K562 (cell line): ENCODE measurements around the gene AMTN. TPM values are rescaled to one million over a fixed set of nuclear protein-coding genes. Genes with fewer than 3 reads are reported as not detected.

Experiments used
- ATAC-seq: fragments of 200-7000 bp; cut with Tn5 transposase; 3 replicates; pipeline ENCODE4 v1.9.1; 2020; ENCODE audit warnings: moderate library complexity
- BruUV-seq: library from RNA; stranded (reverse); fragments of 400-500 nt; replicated peaks from 2 replicates; lab custom pipeline; 2021; lab: Mats Ljungman, UMichigan
- CTCF ChIA-PET: fragments of 300-600 bp; formaldehyde crosslinking; extraction: SDS; loops from one replicate; lab custom pipeline; 2021; ENCODE audit warnings: low intra/inter-chr PET ratio; lab: Yijun Ruan, JAX
- POLR2A ChIA-PET: fragments of 300-600, 350-650 bp; sonication (Branson Sonifier 250); formaldehyde crosslinking; extraction: SDS; loops from one replicate; lab custom pipeline; 2021; ENCODE audit warnings: antibody characterized with exemption, inconsistent platforms; lab: Yijun Ruan, JAX
- DNase-seq, 4 experiments: peaks; one replicate each; pipeline versions ENCODE4 v3.0.0 to v3.0.0-alpha.2; 2011 to 2018; ENCODE audit warnings: low spot score in 3 of 4, mixed read lengths in 3 of 4; ENCODE audit errors: extremely low read depth in 1 of 4
- FAIRE-seq: peaks from 2 replicates; lab custom pipeline; 2011; peaks lifted over from hg19 to GRCh38; lab: Jason Lieb, UNC
- H2AFZ ChIP-seq: 2 replicates; pipeline ENCODE4 v1.6.0; 2011; ENCODE audit warnings: low read depth, low read length, control low read depth, inconsistent platforms
- H3K27ac ChIP-seq: fragments of 200-600 bp; 3 replicates; pipeline ENCODE4 v1.8.0; 2011; ENCODE audit warnings: low read depth, mild to moderate bottlenecking, control low read depth, inconsistent platforms, low read length, moderate library complexity, mixed read lengths; ENCODE audit errors: extremely low read depth
- H3K27me3 ChIP-seq, 2 experiments: fragments of 300-600 bp in 1 of 2; 2 replicates in 1 of 2; 3 replicates in 1 of 2; pipeline versions ENCODE4 v1.6.0 to v1.8.0; 2011; ENCODE audit warnings: inconsistent platforms in 2 of 2, low read length in 2 of 2, mild to moderate bottlenecking in 1 of 2, mixed read lengths in 1 of 2, moderate library complexity in 1 of 2; ENCODE audit not compliant: control insufficient read depth in 2 of 2, insufficient read depth in 2 of 2
- H3K36me3 ChIP-seq: fragments of 300-600 bp; 3 replicates; pipeline ENCODE4 v1.8.0; 2011; ENCODE audit warnings: mild to moderate bottlenecking, low read length, inconsistent platforms; ENCODE audit not compliant: control insufficient read depth, insufficient read depth
- H3K4me1 ChIP-seq, 2 experiments: fragments of 200-600 bp in 1 of 2; replicated peaks in 1 of 2; 2 replicates in 1 of 2; 3 replicates in 1 of 2; pipeline versions ENCODE4 v1.5.1 to v1.8.0; 2011; ENCODE audit warnings: inconsistent platforms in 2 of 2, low read length in 2 of 2, mild to moderate bottlenecking in 1 of 2, mixed read lengths in 1 of 2, moderate library complexity in 1 of 2; ENCODE audit not compliant: control insufficient read depth in 2 of 2, insufficient read depth in 2 of 2
- H3K4me2 ChIP-seq: 2 replicates; pipeline ENCODE4 v1.6.1; 2011; ENCODE audit warnings: low read length, control low read depth, inconsistent platforms, mixed read lengths; ENCODE audit not compliant: insufficient read depth
- H3K4me3 ChIP-seq: fragments of 200-600 bp; sonication (generic), shearing (Covaris generic); 2 replicates; pipeline ENCODE4 v1.5.1; 2016; ENCODE audit warnings: control low read depth, inconsistent platforms
- H3K79me2 ChIP-seq: fragments of 200-600 bp; 3 replicates; pipeline ENCODE4 v1.8.0; 2011; ENCODE audit warnings: low read length, inconsistent platforms; ENCODE audit not compliant: control insufficient read depth, insufficient read depth
- H3K9ac ChIP-seq, 2 experiments: 2 replicates each; pipeline versions ENCODE4 v1.6.0 to v1.6.1; 2011; ENCODE audit warnings: low read depth in 2 of 2, low read length in 2 of 2, control low read depth in 1 of 2, inconsistent platforms in 1 of 2, mild to moderate bottlenecking in 1 of 2, mixed read lengths in 1 of 2; ENCODE audit not compliant: insufficient read depth in 1 of 2
- H3K9me1 ChIP-seq: one replicate; pipeline ENCODE4 v1.6.0; 2011; ENCODE audit warnings: inconsistent platforms, mild to moderate bottlenecking, low read length, moderate library complexity; ENCODE audit not compliant: control insufficient read depth, insufficient read depth
- H3K9me3 ChIP-seq: replicated peaks from 2 replicates; pipeline ENCODE4 v1.5.1; 2011; ENCODE audit warnings: low read depth, low read length, inconsistent platforms; ENCODE audit not compliant: control insufficient read depth, insufficient read depth
- H4K20me1 ChIP-seq: replicated peaks from 2 replicates; pipeline ENCODE4 v1.6.1; 2011; ENCODE audit warnings: low read length, inconsistent platforms, mixed read lengths; ENCODE audit not compliant: control insufficient read depth, insufficient read depth
- ELF4 ChIP-seq: fragments of 450-650 bp; formaldehyde crosslinking; IDR thresholded peaks from 2 replicates; pipeline ENCODE4 v1.4.0; 2022; ENCODE audit warnings: missing genetic modification characterization
- HNRNPL ChIP-seq: fragments of 200-400 bp; formaldehyde crosslinking; IDR thresholded peaks from 2 replicates; pipeline ENCODE4 v1.6.1; 2017; ENCODE audit warnings: low read depth, mild to moderate bottlenecking, low read length
- JUN ChIP-seq, 2 experiments: sonication (generic) in 1 of 2; formaldehyde crosslinking in 1 of 2; IDR thresholded peaks; 2 replicates each; pipeline versions ENCODE4 v1.6.1 to v1.8.0; 2012 to 2022; ENCODE audit warnings: borderline replicate concordance in 2 of 2, mild to moderate bottlenecking in 2 of 2, improper control_type of control experiment in 1 of 2, low read depth in 1 of 2, low read length in 1 of 2, missing genetic modification reagents in 1 of 2
- KAT8 ChIP-seq: fragments of 450-650 bp; IDR thresholded peaks from 2 replicates; pipeline ENCODE4 v1.6.1; 2016; ENCODE audit warnings: low read depth, mild to moderate bottlenecking
- MAFK ChIP-seq: IDR thresholded peaks from 2 replicates; pipeline ENCODE4 v1.6.1; 2011; ENCODE audit warnings: low read length, improper control_type of control experiment
- MCM5 ChIP-seq: fragments of 450-650 bp; IDR thresholded peaks from 2 replicates; pipeline ENCODE4 v1.6.1; 2016; ENCODE audit warnings: low read depth
- NRF1 ChIP-seq, 2 experiments: fragments of 450-650 bp; IDR thresholded peaks in 1 of 2; conservative IDR thresholded peaks in 1 of 2; 2 replicates each; pipeline ENCODE4 v1.6.1; 2014; ENCODE audit warnings: mild to moderate bottlenecking in 2 of 2
- POLR2AphosphoS2 ChIP-seq: IDR thresholded peaks from 2 replicates; pipeline ENCODE4 v1.6.1; 2012; ENCODE audit warnings: low read length, improper control_type of control experiment
- RNF2 ChIP-seq: sonication (generic); IDR thresholded peaks from 2 replicates; pipeline ENCODE4 v1.6.1; 2016
- SMAD3 ChIP-seq: fragments of 450-650 bp; formaldehyde crosslinking; conservative IDR thresholded peaks from 2 replicates; pipeline ENCODE4 v1.4.0; 2020; ENCODE audit warnings: mild to moderate bottlenecking
- XRCC3 ChIP-seq: fragments of 450-650 bp; IDR thresholded peaks from 2 replicates; pipeline ENCODE4 v1.6.1; 2017; ENCODE audit warnings: mild to moderate bottlenecking, moderate library complexity
- ZNF274 ChIP-seq: IDR thresholded peaks from 2 replicates; pipeline ENCODE4 v1.6.1; 2011; ENCODE audit warnings: low read depth, mild to moderate bottlenecking, low read length, moderate library complexity, borderline replicate concordance
- ZNF583 ChIP-seq: fragments of 250-450 bp; sonication (Bioruptor Pico); IDR thresholded peaks from 2 replicates; pipeline ENCODE4 v1.4.0; 2020
- WGBS: fragments of 100-300 bp; shearing (Covaris generic); methylation state at CpG from one replicate; pipeline ENCODE4 v1.1.6; 2016; ENCODE audit warnings: low coverage, mixed read lengths; ENCODE audit not compliant: insufficient coverage; ENCODE audit errors: missing lambda C conversion rate; 5-methylcytosine and 5-hydroxymethylcytosine counted together
- in situ Hi-C: fragments of 300-500 bp; cut with MboI; formaldehyde crosslinking; loops from 4 replicates; pipeline ENCODE4 v1.15.0; 2018; ENCODE audit warnings: inconsistent platforms, mixed read lengths
- intact Hi-C: fragments of 100-400 bp; cut with micrococcal nuclease; formaldehyde crosslinking; loops from 2 replicates; pipeline ENCODE4 v1.14.2; 2022
- polyA plus RNA-seq, 8 experiments: library from polyadenylated mRNA; depleted of rRNA in 4 of 8; stranded (reverse) in 5 of 8; unstranded in 3 of 8; fragments of >200 nt; fragmentation: Nextera tagmentation in 2 of 8; fragmentation: Illumina TruSeq in 1 of 8; extraction: Ambion mirVana in 2 of 8; extraction: Trizol in 1 of 8; gene quantifications; 2 replicates each; pipeline versions ENCODE4 v1.2.1 to v1.2.3, GENCODE V29; 2011 to 2014; ENCODE audit warnings: inconsistent platforms in 1 of 8, missing spikeins in 1 of 8
- total RNA-seq, 7 experiments: library from RNA; depleted of rRNA in 6 of 7; stranded (reverse); fragments of >200 nt in 6 of 7; fragmentation: Illumina TruSeq in 2 of 7; extraction: Trizol in 2 of 7; gene quantifications; 2 replicates each; pipeline versions ENCODE4 v1.2.1 to v1.2.3, GENCODE V29; 2011 to 2021; ENCODE audit warnings: low replicate concordance in 1 of 7
- TF ChIP-seq, protein P1 (sequence below): fragments of 450-650 bp; IDR thresholded peaks from 2 replicates; pipeline ENCODE4 v1.6.1; 2017; ENCODE audit warnings: antibody characterized with exemption
- TF ChIP-seq, protein P2 (sequence below): fragments of 450-650 bp; formaldehyde crosslinking; conservative IDR thresholded peaks from 2 replicates; pipeline ENCODE4 v1.4.0; 2022; ENCODE audit warnings: mild to moderate bottlenecking, missing genetic modification characterization
- TF ChIP-seq, protein P3 (sequence below): fragments of 450-650 bp; IDR thresholded peaks from 2 replicates; pipeline ENCODE4 v1.6.1; 2014; ENCODE audit warnings: low read depth, mild to moderate bottlenecking, moderate library complexity, borderline replicate concordance
- TF ChIP-seq, protein P4 (sequence below): sonication (generic); IDR thresholded peaks from 2 replicates; pipeline ENCODE4 v1.6.1; 2016

The AMTN gene
- total and polyA plus RNA-seq, 9 of the 15 experiments (the other 6 are each of a cell fraction or from before 2014, with no cell fraction given) = not detected

DNA sequence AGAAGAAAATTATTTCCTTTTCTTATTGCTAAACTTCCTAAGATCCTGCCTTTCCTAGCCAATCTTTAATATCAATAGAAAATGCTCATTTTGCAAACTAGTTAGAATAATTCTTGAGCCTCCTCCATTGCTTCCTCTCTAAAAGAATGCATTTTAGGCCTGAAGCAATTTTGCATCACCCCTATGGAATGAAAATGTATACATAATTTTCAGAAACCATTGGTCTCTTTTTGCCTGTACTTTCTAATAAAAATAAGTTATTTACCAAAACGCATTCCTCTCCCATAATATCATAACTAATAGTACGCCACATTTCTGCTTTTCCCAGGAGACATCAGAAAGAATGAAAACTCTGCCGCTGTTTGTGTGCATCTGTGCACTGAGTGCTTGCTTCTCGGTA lies 44.7 kb upstream of the AMTN start:
- DNase-seq (no peak), ATAC-seq (no peak), FAIRE-seq (no peak)
- Histone ChIP-seq H3K9me1 (no peaks in the 10 kb centered on the region), H3K4me3 (no peak overlapping the region), H3K27me3 (no peaks in the 10 kb centered on the region), H3K79me2 (no peaks in the 10 kb centered on the region), H3K27ac (no peak overlapping the region), H3K36me3 (no peaks in the 10 kb centered on the region), H2AFZ (no peak overlapping the region), H3K4me2 (no peak overlapping the region), H4K20me1 (no peaks in the 10 kb centered on the region), H3K9ac (no peak overlapping the region), H3K9me3 (no peaks in the 10 kb centered on the region), H3K4me1 (no peaks in the 10 kb centered on the region)
- POLR2A ChIA-PET = no interaction called here
- in situ Hi-C loops (no loop called here), intact Hi-C loops (no loop called here)
- CTCF ChIA-PET = no interaction called here
- BruUV-seq = no TSS peak
- 2% methylated on average over 4 of the region's 4 CpGs for WGBS
- TF ChIP-seq NRF1 (conservative IDR thresholded peaks at IDR 0.05 in 1 of 2, IDR thresholded peaks at IDR 0.05 in 1 of 2) (no peak), ZNF274 (no peak), ZNF583 (CRISPR knock-in tag) (no peak), ELF4 (no peak), MAFK (no peak), MCM5 (no peak), SMAD3 (CRISPR knock-in tag) (no peak), KAT8 (no peak), RNF2 (no peak), POLR2AphosphoS2 (no peak), JUN (IDR thresholded peaks at IDR 0.05; ENCODE audit: borderline replicate concordance, low read depth, low read length) (no peak), JUN (CRISPR knock-in tag; IDR thresholded peaks at IDR 0.05; ENCODE audit: borderline replicate concordance) (no peak), XRCC3 (no peak), HNRNPL (no peak)
- TF ChIP-seq, protein P1, sequence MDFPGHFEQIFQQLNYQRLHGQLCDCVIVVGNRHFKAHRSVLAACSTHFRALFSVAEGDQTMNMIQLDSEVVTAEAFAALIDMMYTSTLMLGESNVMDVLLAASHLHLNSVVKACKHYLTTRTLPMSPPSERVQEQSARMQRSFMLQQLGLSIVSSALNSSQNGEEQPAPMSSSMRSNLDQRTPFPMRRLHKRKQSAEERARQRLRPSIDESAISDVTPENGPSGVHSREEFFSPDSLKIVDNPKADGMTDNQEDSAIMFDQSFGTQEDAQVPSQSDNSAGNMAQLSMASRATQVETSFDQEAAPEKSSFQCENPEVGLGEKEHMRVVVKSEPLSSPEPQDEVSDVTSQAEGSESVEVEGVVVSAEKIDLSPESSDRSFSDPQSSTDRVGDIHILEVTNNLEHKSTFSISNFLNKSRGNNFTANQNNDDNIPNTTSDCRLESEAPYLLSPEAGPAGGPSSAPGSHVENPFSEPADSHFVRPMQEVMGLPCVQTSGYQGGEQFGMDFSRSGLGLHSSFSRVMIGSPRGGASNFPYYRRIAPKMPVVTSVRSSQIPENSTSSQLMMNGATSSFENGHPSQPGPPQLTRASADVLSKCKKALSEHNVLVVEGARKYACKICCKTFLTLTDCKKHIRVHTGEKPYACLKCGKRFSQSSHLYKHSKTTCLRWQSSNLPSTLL = no peak
- TF ChIP-seq, protein P2, sequence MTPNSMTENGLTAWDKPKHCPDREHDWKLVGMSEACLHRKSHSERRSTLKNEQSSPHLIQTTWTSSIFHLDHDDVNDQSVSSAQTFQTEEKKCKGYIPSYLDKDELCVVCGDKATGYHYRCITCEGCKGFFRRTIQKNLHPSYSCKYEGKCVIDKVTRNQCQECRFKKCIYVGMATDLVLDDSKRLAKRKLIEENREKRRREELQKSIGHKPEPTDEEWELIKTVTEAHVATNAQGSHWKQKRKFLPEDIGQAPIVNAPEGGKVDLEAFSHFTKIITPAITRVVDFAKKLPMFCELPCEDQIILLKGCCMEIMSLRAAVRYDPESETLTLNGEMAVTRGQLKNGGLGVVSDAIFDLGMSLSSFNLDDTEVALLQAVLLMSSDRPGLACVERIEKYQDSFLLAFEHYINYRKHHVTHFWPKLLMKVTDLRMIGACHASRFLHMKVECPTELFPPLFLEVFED (CRISPR knock-in tag) = no peak
- TF ChIP-seq, protein P3, sequence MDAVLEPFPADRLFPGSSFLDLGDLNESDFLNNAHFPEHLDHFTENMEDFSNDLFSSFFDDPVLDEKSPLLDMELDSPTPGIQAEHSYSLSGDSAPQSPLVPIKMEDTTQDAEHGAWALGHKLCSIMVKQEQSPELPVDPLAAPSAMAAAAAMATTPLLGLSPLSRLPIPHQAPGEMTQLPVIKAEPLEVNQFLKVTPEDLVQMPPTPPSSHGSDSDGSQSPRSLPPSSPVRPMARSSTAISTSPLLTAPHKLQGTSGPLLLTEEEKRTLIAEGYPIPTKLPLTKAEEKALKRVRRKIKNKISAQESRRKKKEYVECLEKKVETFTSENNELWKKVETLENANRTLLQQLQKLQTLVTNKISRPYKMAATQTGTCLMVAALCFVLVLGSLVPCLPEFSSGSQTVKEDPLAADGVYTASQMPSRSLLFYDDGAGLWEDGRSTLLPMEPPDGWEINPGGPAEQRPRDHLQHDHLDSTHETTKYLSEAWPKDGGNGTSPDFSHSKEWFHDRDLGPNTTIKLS = no peak
- TF ChIP-seq, protein P4, sequence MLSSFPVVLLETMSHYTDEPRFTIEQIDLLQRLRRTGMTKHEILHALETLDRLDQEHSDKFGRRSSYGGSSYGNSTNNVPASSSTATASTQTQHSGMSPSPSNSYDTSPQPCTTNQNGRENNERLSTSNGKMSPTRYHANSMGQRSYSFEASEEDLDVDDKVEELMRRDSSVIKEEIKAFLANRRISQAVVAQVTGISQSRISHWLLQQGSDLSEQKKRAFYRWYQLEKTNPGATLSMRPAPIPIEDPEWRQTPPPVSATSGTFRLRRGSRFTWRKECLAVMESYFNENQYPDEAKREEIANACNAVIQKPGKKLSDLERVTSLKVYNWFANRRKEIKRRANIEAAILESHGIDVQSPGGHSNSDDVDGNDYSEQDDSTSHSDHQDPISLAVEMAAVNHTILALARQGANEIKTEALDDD = no peak
